ENCODE results near the gene MDFIC. TPM values are rescaled to one million over a fixed set of nuclear protein-coding genes. Genes with fewer than 3 reads are reported as not detected.

The MDFIC gene
- total and polyA plus RNA-seq, 12 donors, result 7.6 to 55.7 (median 33.6) TPM

DNA sequence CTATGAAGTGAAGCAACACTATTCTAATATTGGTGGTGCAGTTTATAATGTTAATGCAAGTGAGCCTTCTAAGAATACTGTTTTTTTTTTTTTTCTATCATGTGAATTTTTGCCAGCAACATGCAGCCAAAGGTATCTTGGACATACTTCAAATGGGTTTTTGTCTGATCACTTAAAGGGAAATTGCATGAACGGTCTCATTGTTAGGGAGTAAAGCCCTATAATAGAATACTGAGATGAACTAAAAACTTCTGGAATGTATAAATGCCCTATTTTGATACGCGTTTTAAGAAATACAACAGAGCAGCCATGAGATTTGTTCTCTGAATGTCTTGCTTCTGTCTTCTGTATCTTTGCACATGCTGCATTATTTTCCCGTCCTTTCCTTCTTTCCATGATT, 10.5 kb upstream of the MDFIC start:
- 78 to 82% methylated on average over 4 of the region's 4 CpGs for WGBS, 2 donors
- TF ChIP-seq, protein P1, sequence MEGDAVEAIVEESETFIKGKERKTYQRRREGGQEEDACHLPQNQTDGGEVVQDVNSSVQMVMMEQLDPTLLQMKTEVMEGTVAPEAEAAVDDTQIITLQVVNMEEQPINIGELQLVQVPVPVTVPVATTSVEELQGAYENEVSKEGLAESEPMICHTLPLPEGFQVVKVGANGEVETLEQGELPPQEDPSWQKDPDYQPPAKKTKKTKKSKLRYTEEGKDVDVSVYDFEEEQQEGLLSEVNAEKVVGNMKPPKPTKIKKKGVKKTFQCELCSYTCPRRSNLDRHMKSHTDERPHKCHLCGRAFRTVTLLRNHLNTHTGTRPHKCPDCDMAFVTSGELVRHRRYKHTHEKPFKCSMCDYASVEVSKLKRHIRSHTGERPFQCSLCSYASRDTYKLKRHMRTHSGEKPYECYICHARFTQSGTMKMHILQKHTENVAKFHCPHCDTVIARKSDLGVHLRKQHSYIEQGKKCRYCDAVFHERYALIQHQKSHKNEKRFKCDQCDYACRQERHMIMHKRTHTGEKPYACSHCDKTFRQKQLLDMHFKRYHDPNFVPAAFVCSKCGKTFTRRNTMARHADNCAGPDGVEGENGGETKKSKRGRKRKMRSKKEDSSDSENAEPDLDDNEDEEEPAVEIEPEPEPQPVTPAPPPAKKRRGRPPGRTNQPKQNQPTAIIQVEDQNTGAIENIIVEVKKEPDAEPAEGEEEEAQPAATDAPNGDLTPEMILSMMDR (IDR thresholded peaks at IDR 0.05), result no peak
- Histone ChIP-seq H3K27me3 (no peaks in the 10 kb centered on the region), H3K4me1 (peaks cover 0 to 4% (median 0%) of the 10 kb centered on the region in 9 donors), H3K36me3 (no peaks in the 10 kb centered on the region), H3K4me3 (no peak overlapping the region), H3K27ac (no peak overlapping the region), H3K9me3 (peaks cover 0 to 12% (median 0%) of the 10 kb centered on the region in 11 donors)
- intact Hi-C loops (cut with DNase I), result loop anchor here in 1 of 10 donors (10.0 kb wide), 1 partner anchor 303 kb away; no protein-coding TSS in a partner anchor
- no peak for DNase-seq
- no peak for ATAC-seq

DNA sequence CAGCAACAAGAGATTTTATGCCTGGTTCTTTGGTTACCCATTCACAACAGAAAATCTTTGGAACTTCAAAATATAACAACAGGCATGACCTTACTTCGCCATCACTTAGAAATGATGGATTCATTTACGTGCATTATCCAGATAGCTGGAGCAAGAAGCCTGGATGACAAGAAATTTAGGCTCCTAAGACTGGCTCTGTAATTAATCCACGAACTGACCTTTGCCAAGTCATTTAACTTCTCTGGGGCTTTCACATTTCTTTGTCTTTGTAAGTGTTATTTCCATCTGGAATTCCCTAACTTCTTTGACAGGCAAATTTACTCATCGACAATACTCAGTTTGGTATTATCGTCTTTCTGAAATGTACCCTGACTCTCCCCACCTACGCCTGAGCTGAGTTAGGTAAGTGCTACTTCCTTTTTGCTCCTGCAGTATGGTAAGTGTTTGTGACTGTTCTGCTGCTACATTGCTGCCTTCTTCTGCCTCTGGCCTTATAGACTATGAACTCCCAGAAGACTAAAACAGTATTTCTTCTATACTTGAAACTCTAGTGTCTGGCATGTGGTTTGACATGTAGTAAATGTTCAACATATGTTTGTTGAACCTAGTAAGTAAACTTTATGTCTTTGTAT, 5.5 kb upstream of the MDFIC start:
- H3K36me3 ChIP-seq, result no peaks in the 10 kb centered on the region
- no peak overlapping the region for H3K4me3 ChIP-seq
- peak overlapping the region in 1 of 10 donors; percentile 66 for H3K27ac ChIP-seq
- H3K4me1 ChIP-seq, result peaks cover 0 to 10% (median 0%) of the 10 kb centered on the region in 9 donors
- intact Hi-C loops (cut with DNase I), result loop anchor here in 1 of 10 donors (10.0 kb wide), 1 partner anchor 298 kb away; no protein-coding TSS in a partner anchor
- H3K27me3 ChIP-seq, result no peaks in the 10 kb centered on the region
- WGBS, 2 donors, result 76 to 84% methylated on average over 6 of the region's 6 CpGs
- H3K9me3 ChIP-seq, result no peaks in the 10 kb centered on the region
- no peak for DNase-seq
- no peak for ATAC-seq
- TF ChIP-seq, protein P1 (IDR thresholded peaks at IDR 0.05), result no peak

DNA sequence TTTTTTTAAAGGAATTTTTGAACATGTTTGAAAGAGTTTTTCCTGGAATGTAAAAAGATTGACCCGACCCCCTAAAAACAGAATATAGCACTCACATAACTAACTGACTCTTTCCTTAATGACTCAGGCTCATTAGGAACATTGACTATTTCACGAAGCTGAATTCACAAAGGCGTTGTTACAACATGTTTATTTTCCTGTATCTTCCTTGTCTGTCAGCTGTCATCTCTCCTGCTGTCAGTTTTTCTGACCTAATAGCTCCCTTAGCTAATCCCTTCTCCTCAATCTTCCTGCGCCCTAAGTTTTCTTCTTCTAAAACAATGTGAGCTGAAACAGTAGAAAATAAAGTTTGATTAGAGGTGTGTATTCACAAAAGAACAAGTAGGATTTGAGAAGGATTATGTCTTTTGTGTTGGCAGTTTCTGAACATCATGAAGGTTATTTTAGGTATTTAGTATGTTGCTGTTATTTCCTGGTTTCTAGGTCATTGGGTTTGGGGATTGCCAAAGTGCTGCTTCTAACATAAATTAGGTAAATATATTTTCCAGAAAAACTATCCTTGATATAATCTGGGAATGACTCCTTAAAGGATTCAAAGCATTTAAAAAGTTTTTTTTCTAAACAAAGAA, 4.6 kb upstream of the MDFIC start:
- no peaks in the 10 kb centered on the region for H3K27me3 ChIP-seq
- TF ChIP-seq, protein P1 (IDR thresholded peaks at IDR 0.05), result no peak
- no peaks in the 10 kb centered on the region for H3K9me3 ChIP-seq
- WGBS, 2 donors, result 71 to 72% methylated on average over 4 of the region's 4 CpGs
- peak overlapping the region in 1 of 10 donors; percentile 66 for H3K27ac ChIP-seq
- intact Hi-C loops (cut with DNase I), result loop anchor here in 1 of 10 donors (10.0 kb wide), 1 partner anchor 297 kb away; no protein-coding TSS in a partner anchor
- DNase-seq (no peak), ATAC-seq (no peak)
- H3K36me3 ChIP-seq, result no peaks in the 10 kb centered on the region
- H3K4me1 ChIP-seq, result peaks cover 0 to 17% (median 0%) of the 10 kb centered on the region in 9 donors
- no peak overlapping the region for H3K4me3 ChIP-seq

DNA sequence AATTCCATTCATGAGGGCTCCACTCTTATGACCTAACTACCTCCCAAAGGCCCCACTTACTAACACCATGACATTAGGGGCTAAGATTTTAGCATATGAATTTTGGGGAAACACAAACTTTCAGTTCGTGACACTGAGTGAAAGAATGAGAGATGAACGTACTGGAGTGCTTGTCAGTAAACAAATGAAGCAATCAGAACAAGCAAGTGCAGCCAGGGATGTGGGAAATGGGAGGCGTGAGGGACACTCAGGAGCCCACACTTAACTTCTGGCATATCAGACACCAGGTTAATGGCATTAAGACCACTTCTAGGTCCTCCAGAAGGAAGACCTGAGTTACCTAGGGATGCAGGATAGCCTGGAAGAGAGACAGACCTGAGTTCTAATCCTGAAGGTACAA, 2.3 kb upstream of the MDFIC start:
- H3K4me1 ChIP-seq, result peaks cover 0 to 28% (median 12%) of the 10 kb centered on the region in 9 donors
- DNase-seq (no peak), ATAC-seq (no peak)
- no peaks in the 10 kb centered on the region for H3K27me3 ChIP-seq
- 91 to 95% methylated on average over 3 of the region's 3 CpGs for WGBS, 2 donors
- no peaks in the 10 kb centered on the region for H3K9me3 ChIP-seq
- H3K27ac ChIP-seq, result no peak overlapping the region
- no peaks in the 10 kb centered on the region for H3K36me3 ChIP-seq
- TF ChIP-seq, protein P1 (IDR thresholded peaks at IDR 0.05), result no peak
- no peak overlapping the region for H3K4me3 ChIP-seq
- intact Hi-C loops (cut with DNase I), result loop anchor here in 1 of 10 donors (10.0 kb wide), 1 partner anchor 295 kb away; no protein-coding TSS in a partner anchor
